ENCODE results near the gene KLF15.

GRCh38 chr3:126351771-126352475 lies 5.3 kb downstream of the KLF15 start:
- TF ChIP-seq POLR2A (IDR thresholded peaks at IDR 0.05), result no peak
- TF ChIP-seq CTCF (IDR thresholded peaks at IDR 0.05), result no peak

Data from lower leg skin (tissue), 3 donors.